ENCODE results near the gene PCDHGA11. TPM values are rescaled to one million over a fixed set of nuclear protein-coding genes. Genes with fewer than 3 reads are reported as not detected.

The PCDHGA11 gene
- total and polyA plus RNA-seq, 4 experiments from 2014 or later: 0.20 to 0.36 TPM; not detected in 2

Other genes with a start within 250 kb of the PCDHGA11 start
Only the 30 nearest of the 37 such genes appear.
- not detected for gene PCDHB12, start 212.3 kb upstream of the PCDHGA11 start, total RNA-seq
- not detected for gene PCDHB12, start 212.3 kb upstream of the PCDHGA11 start, polyA plus RNA-seq
- gene PCDHB13, start 207.1 kb upstream of the PCDHGA11 start, total RNA-seq: under 1 TPM; 0.09 to 0.11 TPM
- gene PCDHB13, start 207.1 kb upstream of the PCDHGA11 start, polyA plus RNA-seq: not detected
- under 1 TPM; 0.14 to 0.15 TPM for gene PCDHB14, start 197.7 kb upstream of the PCDHGA11 start, total RNA-seq
- gene PCDHB14, start 197.7 kb upstream of the PCDHGA11 start, polyA plus RNA-seq: not detected
- under 1 TPM; 0.17 to 0.53 TPM for gene PCDHB15, start 175.7 kb upstream of the PCDHGA11 start, total RNA-seq
- not detected for gene PCDHB15, start 175.7 kb upstream of the PCDHGA11 start, polyA plus RNA-seq
- gene SLC25A2, start 117.0 kb upstream of the PCDHGA11 start, total RNA-seq: under 1 TPM; 0.38 to 0.91 TPM
- gene SLC25A2, start 117.0 kb upstream of the PCDHGA11 start, polyA plus RNA-seq: not detected
- 100 to 1,000 TPM; 109 to 119 TPM for gene TAF7, start 100.3 kb upstream of the PCDHGA11 start, total RNA-seq
- gene TAF7, start 100.3 kb upstream of the PCDHGA11 start, polyA plus RNA-seq: 100 to 1,000 TPM; 165 to 216 TPM
- gene PCDHGA1, start 90.5 kb upstream of the PCDHGA11 start, total RNA-seq: under 1 TPM; 0.58 to 0.78 TPM
- gene PCDHGA1, start 90.5 kb upstream of the PCDHGA11 start, polyA plus RNA-seq: not detected
- under 1 TPM; 0.19 to 0.23 TPM for gene PCDHGA2, start 82.3 kb upstream of the PCDHGA11 start, total RNA-seq
- not detected for gene PCDHGA2, start 82.3 kb upstream of the PCDHGA11 start, polyA plus RNA-seq
- gene PCDHGA3, start 77.2 kb upstream of the PCDHGA11 start, total RNA-seq: under 1 TPM; 0.17 to 0.26 TPM
- gene PCDHGA3, start 77.2 kb upstream of the PCDHGA11 start, polyA plus RNA-seq: under 1 TPM in 1 of 2 donors, not detected in 1; 0.23 TPM
- under 1 TPM; 0.17 to 0.26 TPM for gene PCDHGB1, start 71.0 kb upstream of the PCDHGA11 start, total RNA-seq
- gene PCDHGB1, start 71.0 kb upstream of the PCDHGA11 start, polyA plus RNA-seq: not detected
- gene PCDHGA4, start 66.0 kb upstream of the PCDHGA11 start, total RNA-seq: under 1 TPM in 1 of 2 experiments, not detected in 1; 0.47 TPM
- gene PCDHGA4, start 66.0 kb upstream of the PCDHGA11 start, polyA plus RNA-seq: not detected
- gene PCDHGB2, start 61.1 kb upstream of the PCDHGA11 start, total RNA-seq: under 1 TPM; 0.55 to 0.64 TPM
- gene PCDHGB2, start 61.1 kb upstream of the PCDHGA11 start, polyA plus RNA-seq: not detected
- under 1 TPM; 0.28 to 0.44 TPM for gene PCDHGA5, start 56.9 kb upstream of the PCDHGA11 start, total RNA-seq
- gene PCDHGA5, start 56.9 kb upstream of the PCDHGA11 start, polyA plus RNA-seq: not detected
- gene PCDHGB3, start 50.8 kb upstream of the PCDHGA11 start, total RNA-seq: under 1 TPM; 0.50 to 0.76 TPM
- not detected for gene PCDHGB3, start 50.8 kb upstream of the PCDHGA11 start, polyA plus RNA-seq
- under 1 TPM; 0.50 to 0.76 TPM for gene PCDHGA6, start 47.2 kb upstream of the PCDHGA11 start, total RNA-seq
- gene PCDHGA6, start 47.2 kb upstream of the PCDHGA11 start, polyA plus RNA-seq: under 1 TPM in 1 of 2 donors, not detected in 1; 0.03 TPM
- under 1 TPM; 0.26 to 0.44 TPM for gene PCDHGA7, start 38.3 kb upstream of the PCDHGA11 start, total RNA-seq
- gene PCDHGA7, start 38.3 kb upstream of the PCDHGA11 start, polyA plus RNA-seq: not detected
- gene PCDHGB4, start 33.4 kb upstream of the PCDHGA11 start, total RNA-seq: under 1 TPM; 0.19 to 0.23 TPM
- under 1 TPM in 1 of 2 donors, not detected in 1; 0.13 TPM for gene PCDHGB4, start 33.4 kb upstream of the PCDHGA11 start, polyA plus RNA-seq
- gene PCDHGA8, start 28.4 kb upstream of the PCDHGA11 start, total RNA-seq: under 1 TPM in 1 of 2 experiments, not detected in 1; 0.17 TPM
- not detected for gene PCDHGA8, start 28.4 kb upstream of the PCDHGA11 start, polyA plus RNA-seq
- gene PCDHGB5, start 23.1 kb upstream of the PCDHGA11 start, total RNA-seq: under 1 TPM; 0.42 to 0.49 TPM
- gene PCDHGB5, start 23.1 kb upstream of the PCDHGA11 start, polyA plus RNA-seq: under 1 TPM in 1 of 2 donors, not detected in 1; 0.39 TPM
- gene PCDHGA9, start 18.3 kb upstream of the PCDHGA11 start, total RNA-seq: under 1 TPM; 0.17 to 0.25 TPM
- under 1 TPM in 1 of 2 donors, not detected in 1; 0.09 TPM for gene PCDHGA9, start 18.3 kb upstream of the PCDHGA11 start, polyA plus RNA-seq
- gene PCDHGB6, start 13.0 kb upstream of the PCDHGA11 start, total RNA-seq: under 1 TPM; 0.22 to 0.26 TPM
- under 1 TPM in 1 of 2 donors, not detected in 1; 0.11 TPM for gene PCDHGB6, start 13.0 kb upstream of the PCDHGA11 start, polyA plus RNA-seq
- under 1 TPM; 0.25 to 0.35 TPM for gene PCDHGA10, start 8.1 kb upstream of the PCDHGA11 start, total RNA-seq
- not detected for gene PCDHGA10, start 8.1 kb upstream of the PCDHGA11 start, polyA plus RNA-seq
- under 1 TPM; 0.32 to 0.33 TPM for gene PCDHGB7, start 3.4 kb upstream of the PCDHGA11 start, total RNA-seq
- under 1 TPM in 1 of 2 donors, not detected in 1; 0.03 TPM for gene PCDHGB7, start 3.4 kb upstream of the PCDHGA11 start, polyA plus RNA-seq
- gene PCDHGA12, start 9.5 kb downstream of the PCDHGA11 start, total RNA-seq: under 1 TPM; 0.11 to 0.17 TPM
- gene PCDHGA12, start 9.5 kb downstream of the PCDHGA11 start, polyA plus RNA-seq: not detected
- under 1 TPM in 1 of 2 experiments, not detected in 1; 0.17 TPM for gene PCDHGC3, start 54.9 kb downstream of the PCDHGA11 start, total RNA-seq
- under 1 TPM in 1 of 2 donors, not detected in 1; 0.14 TPM for gene PCDHGC3, start 54.9 kb downstream of the PCDHGA11 start, polyA plus RNA-seq
- not detected for gene PCDHGC4, start 64.0 kb downstream of the PCDHGA11 start, total RNA-seq
- gene PCDHGC4, start 64.0 kb downstream of the PCDHGA11 start, polyA plus RNA-seq: under 1 TPM in 1 of 2 donors, not detected in 1; 0.11 TPM
- gene PCDHGC5, start 68.0 kb downstream of the PCDHGA11 start, total RNA-seq: not detected
- gene PCDHGC5, start 68.0 kb downstream of the PCDHGA11 start, polyA plus RNA-seq: not detected
- gene DIAPH1, start 197.9 kb downstream of the PCDHGA11 start, total RNA-seq: 100 to 1,000 TPM; 211 TPM
- 100 to 1,000 TPM in 1 of 2 donors, 10 to 100 TPM in 1; 81.5 to 145 TPM for gene DIAPH1, start 197.9 kb downstream of the PCDHGA11 start, polyA plus RNA-seq
- 10 to 100 TPM; 85.1 to 91.0 TPM for gene HDAC3, start 215.8 kb downstream of the PCDHGA11 start, total RNA-seq
- 100 to 1,000 TPM in 1 of 2 donors, 10 to 100 TPM in 1; 92.8 to 137 TPM for gene HDAC3, start 215.8 kb downstream of the PCDHGA11 start, polyA plus RNA-seq
- 10 to 100 TPM; 20.4 to 21.3 TPM for gene RELL2, start 215.9 kb downstream of the PCDHGA11 start, total RNA-seq
- gene RELL2, start 215.9 kb downstream of the PCDHGA11 start, polyA plus RNA-seq: 1 to 10 TPM; 3.0 to 5.4 TPM

Data from CD4-positive, alpha-beta memory T cell (primary cell).